ENCODE results near the gene GATB.

DNA sequence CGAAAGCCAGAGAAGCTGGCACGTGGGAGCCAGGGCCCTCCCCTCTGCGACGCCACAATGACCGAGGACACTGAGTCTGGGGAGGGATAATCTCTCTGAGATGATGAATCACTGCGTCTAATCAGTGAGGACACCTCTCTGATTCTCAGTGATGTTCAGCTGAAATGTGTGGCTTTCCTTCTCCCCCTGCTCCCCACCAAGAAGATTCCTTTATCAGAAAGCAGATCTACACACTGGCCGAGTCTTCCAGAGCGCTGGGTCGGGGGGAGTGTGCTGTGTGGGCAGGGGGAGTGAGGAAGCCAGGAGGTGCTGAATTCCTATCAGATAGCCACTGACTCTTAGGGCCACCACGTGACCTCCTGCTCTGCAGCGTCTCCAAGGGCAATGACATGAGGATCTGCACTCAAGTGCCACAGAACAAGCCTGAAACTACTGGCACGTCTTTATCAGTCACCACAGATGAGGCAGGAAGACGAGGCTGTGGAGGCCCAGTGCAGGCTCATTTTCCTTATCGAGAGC is 89.2 kb downstream of the GATB start:
- TF ChIP-seq, protein P1, sequence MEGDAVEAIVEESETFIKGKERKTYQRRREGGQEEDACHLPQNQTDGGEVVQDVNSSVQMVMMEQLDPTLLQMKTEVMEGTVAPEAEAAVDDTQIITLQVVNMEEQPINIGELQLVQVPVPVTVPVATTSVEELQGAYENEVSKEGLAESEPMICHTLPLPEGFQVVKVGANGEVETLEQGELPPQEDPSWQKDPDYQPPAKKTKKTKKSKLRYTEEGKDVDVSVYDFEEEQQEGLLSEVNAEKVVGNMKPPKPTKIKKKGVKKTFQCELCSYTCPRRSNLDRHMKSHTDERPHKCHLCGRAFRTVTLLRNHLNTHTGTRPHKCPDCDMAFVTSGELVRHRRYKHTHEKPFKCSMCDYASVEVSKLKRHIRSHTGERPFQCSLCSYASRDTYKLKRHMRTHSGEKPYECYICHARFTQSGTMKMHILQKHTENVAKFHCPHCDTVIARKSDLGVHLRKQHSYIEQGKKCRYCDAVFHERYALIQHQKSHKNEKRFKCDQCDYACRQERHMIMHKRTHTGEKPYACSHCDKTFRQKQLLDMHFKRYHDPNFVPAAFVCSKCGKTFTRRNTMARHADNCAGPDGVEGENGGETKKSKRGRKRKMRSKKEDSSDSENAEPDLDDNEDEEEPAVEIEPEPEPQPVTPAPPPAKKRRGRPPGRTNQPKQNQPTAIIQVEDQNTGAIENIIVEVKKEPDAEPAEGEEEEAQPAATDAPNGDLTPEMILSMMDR (IDR thresholded peaks at IDR 0.05; ENCODE audit: low read length) = no peak
- no peak for TF ChIP-seq EZH2 (IDR thresholded peaks at IDR 0.05; ENCODE audit: borderline replicate concordance, low read length)
